Liver (tissue), 9 donors: ENCODE data around the gene PRC1. TPM values are rescaled to one million over a fixed set of nuclear protein-coding genes. Genes with fewer than 3 reads are reported as not detected.

Experiments
- DNase-seq: peaks from one replicate; pipeline ENCODE4 v3.0.0-alpha.2; 2017; ENCODE audit warnings: low spot score
- H3K27ac ChIP-seq, 2 donors: one replicate each; pipeline ENCODE4 v1.7.0; 2013; ENCODE audit warnings: inconsistent platforms in 2 of 2, low read length in 2 of 2, control low read depth in 1 of 2, low read depth in 1 of 2, mild to moderate bottlenecking in 1 of 2
- H3K27me3 ChIP-seq, 4 donors: one replicate each; pipeline versions ENCODE4 v1.6.1 to v1.7.0; 2013; ENCODE audit warnings: low read length in 3 of 4, inconsistent platforms in 1 of 4, mild to moderate bottlenecking in 1 of 4, moderate library complexity in 1 of 4; ENCODE audit not compliant: control insufficient read depth in 4 of 4, insufficient read depth in 4 of 4
- H3K36me3 ChIP-seq, 4 donors: one replicate each; pipeline versions ENCODE4 v1.6.1 to v1.7.0; 2013; ENCODE audit warnings: low read length in 3 of 4, mild to moderate bottlenecking in 3 of 4, low read depth in 1 of 4, moderate library complexity in 1 of 4; ENCODE audit not compliant: control insufficient read depth in 4 of 4, insufficient read depth in 3 of 4
- H3K4me1 ChIP-seq, 4 donors: one replicate each; pipeline versions ENCODE4 v1.6.1 to v1.7.0; 2013; ENCODE audit warnings: low read length in 3 of 4, mild to moderate bottlenecking in 3 of 4, moderate library complexity in 1 of 4; ENCODE audit not compliant: control insufficient read depth in 4 of 4, insufficient read depth in 4 of 4
- H3K4me3 ChIP-seq, 3 donors: one replicate each; pipeline versions ENCODE4 v1.6.1 to v1.7.0; 2013; ENCODE audit warnings: low read length in 3 of 3, control low read depth in 1 of 3, low read depth in 1 of 3, mild to moderate bottlenecking in 1 of 3
- H3K9ac ChIP-seq, 2 donors: one replicate each; pipeline ENCODE4 v1.7.0; 2013; ENCODE audit warnings: low read length in 2 of 2, mild to moderate bottlenecking in 2 of 2, moderate library complexity in 2 of 2, control low read depth in 1 of 2, low read depth in 1 of 2
- H3K9me3 ChIP-seq, 4 donors: one replicate each; pipeline versions ENCODE4 v1.6.1 to v1.7.0; 2013; ENCODE audit warnings: low read length in 3 of 4; ENCODE audit not compliant: control insufficient read depth in 4 of 4
- ATF3 ChIP-seq: IDR thresholded peaks from 2 replicates; pipeline ENCODE4 v1.6.1; 2016; ENCODE audit warnings: antibody characterized with exemption
- EGR1 ChIP-seq, 2 donors: IDR thresholded peaks; 2 replicates each; pipeline ENCODE4 v1.6.1; 2016 to 2018; ENCODE audit warnings: antibody characterized with exemption in 2 of 2, low read depth in 2 of 2
- FOXA1 ChIP-seq: IDR thresholded peaks from 2 replicates; pipeline ENCODE4 v1.6.1; 2016; ENCODE audit warnings: antibody characterized with exemption
- FOXA2 ChIP-seq: IDR thresholded peaks from 2 replicates; pipeline ENCODE4 v1.6.1; 2016; ENCODE audit warnings: antibody characterized with exemption
- GABPA ChIP-seq, 2 donors: IDR thresholded peaks in 1 of 2; conservative IDR thresholded peaks in 1 of 2; 2 replicates each; pipeline ENCODE4 v1.6.1; 2016; ENCODE audit warnings: antibody characterized with exemption in 2 of 2, mild to moderate bottlenecking in 1 of 2, moderate library complexity in 1 of 2
- HNF4A ChIP-seq, 2 donors: conservative IDR thresholded peaks; 2 replicates each; pipeline ENCODE4 v1.6.1; 2016; ENCODE audit warnings: antibody characterized with exemption in 2 of 2, mild to moderate bottlenecking in 2 of 2
- HNF4G ChIP-seq: IDR thresholded peaks from 2 replicates; pipeline ENCODE4 v1.6.1; 2016; ENCODE audit warnings: antibody characterized with exemption
- JUND ChIP-seq, 2 donors: IDR thresholded peaks; 2 replicates each; pipeline ENCODE4 v1.6.1; 2016; ENCODE audit warnings: antibody characterized with exemption in 2 of 2
- NR2F2 ChIP-seq: IDR thresholded peaks from 2 replicates; pipeline ENCODE4 v1.6.1; 2016; ENCODE audit warnings: antibody characterized with exemption
- RAD21 ChIP-seq, 2 donors: IDR thresholded peaks; 2 replicates each; pipeline ENCODE4 v1.6.1; 2016; ENCODE audit warnings: antibody characterized with exemption in 2 of 2, mild to moderate bottlenecking in 2 of 2
- REST ChIP-seq: IDR thresholded peaks from 2 replicates; pipeline ENCODE4 v1.6.1; 2016; ENCODE audit warnings: antibody characterized with exemption, mild to moderate bottlenecking
- SP1 ChIP-seq: IDR thresholded peaks from 2 replicates; pipeline ENCODE4 v1.6.1; 2018; ENCODE audit warnings: antibody characterized with exemption, mild to moderate bottlenecking
- TAF1 ChIP-seq: conservative IDR thresholded peaks from 2 replicates; pipeline ENCODE4 v1.6.1; 2016; ENCODE audit warnings: antibody characterized with exemption, mild to moderate bottlenecking
- ZBTB33 ChIP-seq: IDR thresholded peaks from 2 replicates; pipeline ENCODE4 v1.6.1; 2016; ENCODE audit warnings: antibody characterized with exemption
- WGBS: extraction: QIAGEN DNeasy Blood & Tissue Kit; methylation state at CpG from one replicate; pipeline ENCODE4 v1.1.7; 2013; 5-methylcytosine and 5-hydroxymethylcytosine counted together
- polyA plus RNA-seq, 2 donors: library from polyadenylated mRNA; stranded (reverse) in 1 of 2; unstranded in 1 of 2; fragments of 200-250 nt in 1 of 2; fragments of >200 nt in 1 of 2; fragmentation: Nextera tagmentation in 1 of 2; extraction: Ambion mirVana in 1 of 2; gene quantifications; one replicate each; pipeline versions ENCODE4 v1.2.1 to v1.2.3, GENCODE V29; 2013 to 2015
- total RNA-seq, 2 donors: library from RNA; depleted of rRNA; stranded (reverse); fragments of >200 nt; gene quantifications; one replicate each; pipeline ENCODE4 v1.2.3, GENCODE V29; 2014
- TF ChIP-seq, protein P1 (sequence below): IDR thresholded peaks from 2 replicates; pipeline ENCODE4 v1.6.1; 2016; ENCODE audit warnings: antibody characterized with exemption
- TF ChIP-seq, protein P2 (sequence below): fragments of 150-350 bp; IDR thresholded peaks from 2 replicates; pipeline ENCODE4 v1.5.1; 2017; ENCODE audit warnings: improper control_type of control experiment, low read depth, low read length; ENCODE audit not compliant: missing input control
- donor health status: healthy.
- donor health status: healthy.
- donor health status: healthy.
- donor health status: healthy.
- donor health status: healthy.

Gene PRC1
- total and polyA plus RNA-seq, 4 donors, result 2.1 to 128 (median 5.6) TPM

- no peak overlapping the region for H3K27ac ChIP-seq
- no peaks in the 10 kb centered on the region for H3K4me1 ChIP-seq
- no peak for DNase-seq
- no peaks in the 10 kb centered on the region for H3K27me3 ChIP-seq
- no peaks in the 10 kb centered on the region for H3K9me3 ChIP-seq
- H3K9ac ChIP-seq, result no peak overlapping the region
- 95% methylated on average over 6 of the region's 6 CpGs for WGBS
- H3K36me3 ChIP-seq, result peaks cover 6 to 71% (median 50%) of the 10 kb centered on the region in 4 donors
- TF ChIP-seq REST (no peak), GABPA (IDR thresholded peaks at IDR 0.05 in 1 of 2, conservative IDR thresholded peaks at IDR 0.05 in 1 of 2) (no peak), ZBTB33 (no peak), RAD21 (IDR thresholded peaks at IDR 0.05) (no peak), TAF1 (no peak), FOXA2 (no peak), FOXA1 (no peak), HNF4A (conservative IDR thresholded peaks at IDR 0.05) (no peak), ATF3 (no peak), HNF4G (no peak), SP1 (no peak), JUND (IDR thresholded peaks at IDR 0.05) (no peak), EGR1 (IDR thresholded peaks at IDR 0.05; ENCODE audit: low read depth in 2 of 2) (no peak), NR2F2 (no peak)
- TF ChIP-seq, protein P1, sequence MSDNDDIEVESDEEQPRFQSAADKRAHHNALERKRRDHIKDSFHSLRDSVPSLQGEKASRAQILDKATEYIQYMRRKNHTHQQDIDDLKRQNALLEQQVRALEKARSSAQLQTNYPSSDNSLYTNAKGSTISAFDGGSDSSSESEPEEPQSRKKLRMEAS, result no peak
- TF ChIP-seq, protein P2, sequence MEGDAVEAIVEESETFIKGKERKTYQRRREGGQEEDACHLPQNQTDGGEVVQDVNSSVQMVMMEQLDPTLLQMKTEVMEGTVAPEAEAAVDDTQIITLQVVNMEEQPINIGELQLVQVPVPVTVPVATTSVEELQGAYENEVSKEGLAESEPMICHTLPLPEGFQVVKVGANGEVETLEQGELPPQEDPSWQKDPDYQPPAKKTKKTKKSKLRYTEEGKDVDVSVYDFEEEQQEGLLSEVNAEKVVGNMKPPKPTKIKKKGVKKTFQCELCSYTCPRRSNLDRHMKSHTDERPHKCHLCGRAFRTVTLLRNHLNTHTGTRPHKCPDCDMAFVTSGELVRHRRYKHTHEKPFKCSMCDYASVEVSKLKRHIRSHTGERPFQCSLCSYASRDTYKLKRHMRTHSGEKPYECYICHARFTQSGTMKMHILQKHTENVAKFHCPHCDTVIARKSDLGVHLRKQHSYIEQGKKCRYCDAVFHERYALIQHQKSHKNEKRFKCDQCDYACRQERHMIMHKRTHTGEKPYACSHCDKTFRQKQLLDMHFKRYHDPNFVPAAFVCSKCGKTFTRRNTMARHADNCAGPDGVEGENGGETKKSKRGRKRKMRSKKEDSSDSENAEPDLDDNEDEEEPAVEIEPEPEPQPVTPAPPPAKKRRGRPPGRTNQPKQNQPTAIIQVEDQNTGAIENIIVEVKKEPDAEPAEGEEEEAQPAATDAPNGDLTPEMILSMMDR, result no peak
- H3K4me3 ChIP-seq, result no peak overlapping the region
These were observed 75.5 kb downstream of the PRC1 start for GRCh38 chr15:90918835-90919234.
